GM21515 (cell line): ENCODE data around the gene ZSCAN5B.
A peak's percentile ranks its signal among the peaks of the same experiment; 100 is the strongest.

ENCODE experiments used
- ATAC-seq: cut with Tn5 transposase; IDR thresholded peaks from one replicate; pipeline ENCODE4 v1.9.1; 2021; ENCODE audit not compliant: unreplicated experiment

The ZSCAN5B gene

GRCh38 chr19:56146904-56147303, 50.7 kb downstream of the ZSCAN5B start:
- ATAC-seq: no peak

GRCh38 chr19:56145698-56146097, 51.9 kb downstream of the ZSCAN5B start:
- ATAC-seq: no peak

GRCh38 chr19:56144831-56145230, 52.8 kb downstream of the ZSCAN5B start:
- no peak for ATAC-seq

GRCh38 chr19:56144376-56144775, 53.2 kb downstream of the ZSCAN5B start:
- ATAC-seq: no peak

GRCh38 chr19:56142897-56143434, 54.6 kb downstream of the ZSCAN5B start:
- no peak for ATAC-seq

GRCh38 chr19:56142087-56142787, 55.3 kb downstream of the ZSCAN5B start:
- ATAC-seq: no peak

GRCh38 chr19:56141417-56141993, 56.1 kb downstream of the ZSCAN5B start:
- no peak for ATAC-seq

- peak; percentile 89 for ATAC-seq
These were observed 56.8 kb downstream of the ZSCAN5B start, which contains the start of gene ZNF444 for GRCh38 chr19:56140583-56141416. TSS of gene ZNF444 (plus strand) at chr19:56141287. CDS start at chr19:56146912, 5,625 bp downstream.

GRCh38 chr19:56139847-56140582, 57.6 kb downstream of the ZSCAN5B start:
- ATAC-seq: no peak
